Activated CD4-positive, alpha-beta T cell treated with anti-CD3 and anti-CD28 coated beads, Interleukin-2, amount 50 U/mL, for 16 hours (primary cell): ENCODE data around the gene UBTF.

Experiments used
- DNase-seq: peaks from one replicate; pipeline ENCODE4 v3.0.0-alpha.2; 2020

Gene UBTF

DNA sequence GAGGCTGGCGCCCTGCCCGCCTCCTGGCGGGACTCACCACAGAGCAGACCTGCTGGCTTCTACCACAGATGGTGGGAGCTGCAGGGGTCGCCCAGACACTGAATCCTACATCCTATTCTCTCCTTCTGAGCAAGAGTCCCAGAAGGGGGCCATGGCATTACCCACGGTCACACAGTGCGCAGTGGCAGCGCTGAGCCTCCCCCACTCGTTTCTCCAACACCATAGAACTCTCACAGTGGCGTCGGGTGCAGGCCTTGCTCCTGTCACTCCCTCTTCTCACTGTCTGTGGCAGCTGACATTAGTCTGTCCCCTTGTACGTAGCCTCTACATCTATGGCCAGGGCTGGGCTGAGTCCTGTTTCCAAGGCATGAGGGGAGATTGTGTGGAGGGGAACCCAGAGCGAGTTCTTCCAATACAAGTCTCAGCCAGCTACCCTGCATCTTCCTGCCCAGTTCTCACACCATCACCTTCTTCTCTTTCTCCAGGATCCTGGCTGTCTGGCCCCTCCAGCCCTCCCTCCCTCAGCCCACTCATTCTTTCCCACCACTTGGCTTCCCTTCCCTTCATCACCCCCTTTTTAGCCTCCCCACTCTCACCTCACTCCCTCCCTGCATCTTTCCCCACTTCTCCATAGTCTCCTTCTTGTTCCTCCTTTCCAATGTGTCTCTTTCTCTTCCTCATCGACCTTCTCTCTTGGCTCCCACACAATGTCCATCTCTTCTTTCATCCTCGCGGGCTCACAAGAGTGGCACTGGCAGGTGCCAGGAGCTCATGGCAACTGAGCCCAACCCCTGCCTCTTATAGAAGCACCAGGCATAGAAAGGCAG is 5.9 kb downstream of the UBTF start:
- DNase-seq = no peak

- no peak for DNase-seq
Observed at GRCh38 chr17:44212507-44213402, 6.7 kb downstream of the UBTF start.

DNA sequence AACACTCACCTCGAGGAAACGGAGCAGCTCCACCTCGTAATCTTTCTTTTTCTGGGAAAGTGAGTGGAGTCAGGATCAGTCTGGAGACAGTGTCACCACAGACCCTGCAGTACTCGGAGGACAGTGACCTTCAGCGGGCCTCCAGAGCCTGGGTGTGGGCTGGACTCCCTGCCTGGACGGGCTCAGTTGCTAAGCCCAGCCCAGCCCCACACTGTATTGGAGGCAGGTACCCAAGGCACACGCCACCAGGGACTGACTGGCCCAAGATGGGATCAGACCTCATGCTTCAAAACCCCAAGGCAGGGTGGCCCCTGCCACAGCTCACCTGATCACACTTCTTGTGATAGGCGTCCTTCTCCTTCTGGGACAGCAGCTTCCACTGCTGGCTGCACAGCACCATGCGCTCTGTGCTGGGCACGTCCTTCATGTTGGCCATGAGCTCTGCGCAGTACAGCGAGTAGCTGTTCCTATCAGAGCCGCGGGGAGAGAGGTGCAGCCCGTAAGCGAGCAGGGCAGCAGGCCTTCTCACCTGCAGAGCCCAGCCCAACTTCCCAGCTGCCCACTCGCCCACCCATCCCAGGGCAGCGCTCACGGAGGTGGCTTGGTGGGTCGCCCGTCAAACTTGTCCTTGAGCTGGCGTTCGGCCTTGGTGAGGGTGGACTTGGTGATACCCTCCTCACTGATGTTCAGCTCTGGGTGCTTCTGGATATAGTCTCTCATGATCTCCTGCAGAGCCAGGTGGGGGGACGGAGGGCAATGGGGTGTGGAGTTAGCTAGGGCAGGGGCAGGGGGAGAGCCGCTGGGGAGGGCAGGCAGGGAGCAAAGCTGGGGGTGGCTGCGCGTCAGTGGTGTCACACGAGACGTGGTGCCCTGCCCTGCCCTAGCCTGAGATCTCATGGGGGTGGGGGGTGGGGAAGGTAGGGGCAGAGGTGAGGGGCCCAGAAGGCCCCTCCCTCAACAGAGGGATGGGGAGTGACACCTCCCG is 7.9 kb downstream of the UBTF start:
- no peak for DNase-seq

DNA sequence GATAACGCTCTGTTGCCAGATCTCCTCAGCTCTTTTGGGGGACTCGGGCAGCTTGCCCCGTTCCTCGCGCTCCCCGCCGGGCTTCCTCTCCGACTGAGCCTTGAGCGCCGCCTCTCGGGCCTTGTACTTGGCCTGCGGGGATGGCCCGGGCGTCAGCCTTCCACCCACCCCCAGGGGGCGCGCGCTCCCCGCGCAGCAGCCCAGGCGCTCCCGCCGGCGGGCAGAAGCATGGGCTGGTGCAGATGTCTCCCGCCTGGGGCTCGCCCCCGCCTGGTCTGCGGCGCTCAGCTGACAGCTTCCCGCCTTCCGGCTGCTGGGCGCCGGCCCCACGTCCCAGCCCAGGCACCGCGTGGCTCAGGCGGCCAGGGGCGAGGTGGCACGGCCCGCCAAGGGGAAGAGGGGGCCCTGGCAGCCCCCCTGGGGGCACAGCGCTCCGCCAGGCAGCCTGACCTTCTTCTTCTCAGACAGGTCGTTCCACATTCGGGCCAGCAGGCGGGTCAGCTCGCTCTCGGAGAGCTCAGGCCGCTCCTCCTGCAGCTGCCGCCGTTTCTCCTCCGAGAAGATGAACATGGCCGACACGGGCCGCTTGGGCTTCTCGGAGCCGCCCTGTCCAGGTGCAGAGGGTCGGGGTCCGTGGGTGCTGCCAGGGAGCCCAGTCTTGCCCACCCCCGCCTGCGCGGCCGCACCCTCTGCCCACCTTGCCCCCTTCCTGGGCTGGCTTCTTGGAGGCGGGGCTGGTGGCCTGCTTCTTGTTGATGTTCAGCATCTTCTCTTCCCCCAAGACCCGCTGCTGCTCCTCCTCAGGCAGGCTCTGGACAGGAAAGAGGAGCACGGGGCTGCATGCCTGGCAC is 8.9 kb downstream of the UBTF start:
- DNase-seq = peak; percentile 94

DNA sequence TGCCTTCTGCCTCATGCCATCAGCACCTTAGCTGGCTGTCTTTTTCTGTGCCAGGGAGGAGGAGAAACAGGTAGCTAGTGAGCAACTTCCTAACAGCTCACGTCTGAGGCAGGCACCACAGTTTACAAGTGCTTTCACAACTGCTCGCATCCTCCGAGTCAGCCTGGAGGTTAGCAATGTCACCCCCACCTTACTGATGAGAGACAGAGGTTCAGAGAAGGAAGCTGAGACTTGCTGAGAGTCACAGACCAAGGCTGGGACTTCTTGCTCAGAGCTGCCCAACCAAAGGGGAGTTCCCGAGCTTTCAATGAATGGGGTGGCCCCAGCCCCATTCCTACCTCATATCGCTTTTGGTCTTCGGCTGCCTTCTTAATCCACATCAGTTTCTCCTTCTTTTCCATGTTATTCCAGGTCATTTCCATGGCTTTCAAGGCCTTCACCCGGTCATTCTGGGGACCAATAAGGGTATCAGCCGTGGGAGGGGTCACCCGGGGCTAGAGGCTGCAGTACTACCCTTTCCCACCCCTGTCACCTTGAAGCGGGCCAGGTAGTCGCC is 9.6 kb downstream of the UBTF start:
- DNase-seq = peak; percentile 43

- DNase-seq = no peak
Observed at GRCh38 chr17:44207743-44208142, 11.7 kb downstream of the UBTF start.

- DNase-seq = no peak
Observed at GRCh38 chr17:44207319-44207718, 12.2 kb downstream of the UBTF start.

DNA sequence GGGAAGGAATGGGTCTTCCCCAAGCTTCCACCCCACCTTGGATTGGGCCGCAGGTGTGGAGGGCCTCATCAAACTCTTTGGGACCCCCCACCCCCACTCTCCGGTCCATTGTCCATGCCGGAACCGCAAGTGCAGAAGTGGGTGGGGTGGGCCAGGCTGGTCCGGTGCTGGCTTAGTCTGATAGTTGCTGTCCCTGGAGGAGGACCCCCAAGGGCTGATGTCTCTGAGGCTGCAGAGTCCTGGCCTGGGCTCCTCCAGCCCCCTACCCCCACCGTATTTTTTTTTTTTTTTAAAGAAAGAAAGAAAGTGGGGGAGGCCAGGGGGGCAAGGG is 12.7 kb downstream of the UBTF start:
- DNase-seq = no peak

DNA sequence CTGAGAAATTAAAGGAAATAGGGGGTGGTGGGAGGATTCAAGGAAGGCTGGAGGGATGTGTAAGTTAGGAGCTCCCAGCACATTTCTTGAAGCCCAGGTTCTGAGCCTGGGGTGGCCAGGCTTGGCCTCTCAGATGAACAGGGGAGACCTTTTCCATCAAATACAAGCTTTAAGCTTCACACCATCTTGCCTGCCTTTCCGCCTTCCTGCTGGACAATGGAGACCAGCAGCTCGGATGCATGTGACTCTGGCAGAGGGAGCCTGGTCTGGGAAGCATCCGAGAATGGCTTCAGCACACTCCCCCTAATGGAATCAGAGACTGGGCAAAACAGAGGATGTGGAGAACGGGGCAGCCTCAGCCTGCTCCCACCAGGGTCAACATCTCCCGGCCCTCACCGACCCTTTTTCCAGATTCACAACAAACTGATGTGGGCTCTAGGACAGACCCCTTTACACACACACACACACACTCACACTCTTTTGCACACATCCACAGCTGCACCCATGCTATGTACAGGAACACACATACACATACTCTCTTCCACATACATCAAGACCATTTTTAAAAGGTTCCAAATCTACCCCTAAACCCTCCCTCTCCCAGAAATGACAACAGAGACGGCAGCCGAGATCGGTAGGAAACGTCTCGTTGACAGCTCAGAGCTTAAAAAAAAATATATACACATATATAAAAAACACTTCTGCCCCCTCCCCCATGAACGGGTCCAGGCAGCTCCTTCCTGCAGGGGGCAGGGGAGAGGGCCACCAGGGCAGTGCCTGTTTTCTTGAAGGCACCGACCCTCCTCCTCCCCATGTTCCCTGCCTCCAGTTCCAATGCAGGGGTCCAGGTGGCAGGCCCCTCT is 13.3 kb downstream of the UBTF start:
- no peak for DNase-seq

DNA sequence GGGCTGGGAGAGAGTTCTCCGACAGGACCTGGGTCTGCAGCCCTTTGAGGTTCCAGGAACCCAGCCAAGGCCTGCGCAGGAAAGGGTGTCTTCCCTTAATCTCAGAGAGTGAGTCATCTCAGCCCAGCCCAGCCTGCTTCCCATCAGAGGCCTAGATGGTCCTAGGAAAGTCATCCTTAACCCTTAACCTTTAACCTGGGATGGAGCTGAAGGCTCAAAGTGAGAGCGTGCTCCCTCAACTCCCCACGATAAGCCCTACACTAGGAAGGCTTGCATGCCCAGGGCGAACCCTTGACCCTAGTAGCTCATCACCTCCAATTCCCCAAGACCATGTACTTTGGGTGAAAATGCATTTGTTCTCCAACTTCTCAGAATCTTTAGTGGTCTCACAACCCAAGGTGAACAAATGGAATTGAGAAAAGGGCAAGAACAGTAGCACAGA is 15.0 kb downstream of the UBTF start:
- no peak for DNase-seq

GRCh38 chr17:44203731-44204440 is 15.6 kb downstream of the UBTF start:
- DNase-seq = peak; percentile 77

DNA sequence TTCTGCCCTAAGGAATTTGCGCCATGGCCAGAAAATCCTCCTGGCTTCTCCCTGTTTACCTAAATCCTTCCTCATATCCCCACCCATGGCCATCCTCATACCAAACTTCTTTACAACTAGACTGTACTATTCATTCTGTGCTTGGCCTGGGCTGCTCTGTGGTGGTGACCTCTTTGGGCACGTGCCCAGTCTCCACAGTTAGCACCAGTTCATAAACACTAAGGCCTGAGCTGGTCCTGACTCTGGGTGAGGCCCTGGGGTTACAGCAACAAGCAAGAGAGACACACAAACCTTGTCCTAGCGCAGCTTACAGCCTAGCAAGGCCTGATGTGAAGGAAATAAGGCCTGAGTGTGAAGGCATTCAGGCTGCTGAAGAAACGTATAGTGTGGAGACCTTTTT is 16.7 kb downstream of the UBTF start:
- DNase-seq = no peak

GRCh38 chr17:44200478-44201155 is 18.9 kb downstream of the UBTF start:
- no peak for DNase-seq

GRCh38 chr17:44199553-44200477 is 19.7 kb downstream of the UBTF start, which contains the start of gene ATXN7L3:
Gene ATXN7L3, minus strand, starts transcription at chr17:44199884. Its CDS starts 1,814 bp downstream, at chr17:44198070.
- DNase-seq = peak; percentile 99

GRCh38 chr17:44198721-44199552 is 20.5 kb downstream of the UBTF start:
- DNase-seq = peak; percentile 59

DNA sequence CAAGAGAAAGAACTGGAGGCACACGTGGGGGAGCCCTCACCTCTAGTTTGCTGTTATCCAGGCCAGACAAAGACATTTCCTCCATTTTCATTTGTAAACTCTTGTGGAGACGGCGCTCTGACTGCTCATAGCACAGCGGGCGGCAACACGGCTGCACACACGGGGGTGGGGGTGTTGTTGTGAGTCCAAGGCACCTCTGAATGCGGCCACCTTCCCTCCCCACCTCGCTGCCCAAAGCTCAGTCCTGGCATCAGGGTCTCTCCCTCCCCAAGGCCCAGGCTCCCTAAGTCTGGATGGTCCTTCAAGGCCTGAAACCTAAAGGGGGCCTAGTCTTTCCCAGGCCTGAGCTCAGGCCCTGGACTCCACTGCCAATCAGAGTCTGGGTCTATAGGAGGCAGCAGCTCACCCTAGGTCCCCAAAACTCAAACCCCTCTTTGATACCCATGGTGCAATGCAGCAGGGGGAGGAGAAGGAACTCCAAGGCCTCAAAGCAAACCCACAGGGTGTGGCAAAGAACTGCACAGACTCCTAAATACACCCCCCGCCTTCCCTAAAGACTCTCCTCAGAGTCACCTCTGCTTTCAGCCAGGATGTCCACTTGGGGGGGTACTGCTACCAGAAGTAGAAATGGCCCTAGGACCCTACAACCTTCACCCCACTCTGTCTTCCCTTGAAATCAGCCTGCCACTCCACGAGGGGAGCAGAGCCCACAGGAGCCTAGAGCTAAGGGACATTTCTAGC is 21.3 kb downstream of the UBTF start:
- peak; percentile 75 for DNase-seq
